KMS-11 (cell line): ENCODE measurements around the gene OPN3.

ENCODE experiments used
- H2AFZ ChIP-seq: fragments of 200-600 bp; sonication (generic); 2 replicates; pipeline ENCODE4 v1.6.1; 2016; ENCODE audit warnings: antibody characterized with exemption, mixed run types, low read depth
- H3K27ac ChIP-seq: fragments of 200-600 bp; sonication (generic); 2 replicates; pipeline ENCODE4 v1.6.1; 2016; ENCODE audit warnings: mild to moderate bottlenecking, mixed run types
- H3K27me3 ChIP-seq: fragments of 200-600 bp; sonication (generic); 2 replicates; pipeline ENCODE4 v1.6.1; 2017; ENCODE audit warnings: mild to moderate bottlenecking, low read depth, mixed run types, moderate library complexity; ENCODE audit not compliant: insufficient read depth
- H3K36me3 ChIP-seq: fragments of 200-600 bp; sonication (generic); 2 replicates; pipeline ENCODE4 v1.6.1; 2017; ENCODE audit warnings: mild to moderate bottlenecking, mixed run types; ENCODE audit not compliant: insufficient read depth
- H3K4me1 ChIP-seq: fragments of 200-600 bp; sonication (generic); 2 replicates; pipeline ENCODE4 v1.6.1; 2016; ENCODE audit warnings: mild to moderate bottlenecking, low read depth, mixed run types; ENCODE audit not compliant: poor library complexity, severe bottlenecking
- H3K4me2 ChIP-seq: fragments of 200-600 bp; sonication (generic); 2 replicates; pipeline ENCODE4 v1.7.0; 2016; ENCODE audit warnings: mild to moderate bottlenecking, mixed run types
- H3K4me3 ChIP-seq: fragments of 200-600 bp; sonication (generic); IDR thresholded peaks from 2 replicates; pipeline ENCODE4 v1.6.1; 2017; ENCODE audit warnings: low read depth, low read length, mixed read lengths; ENCODE audit not compliant: insufficient read depth
- H3K79me2 ChIP-seq: fragments of 200-600 bp; sonication (generic); 2 replicates; pipeline ENCODE4 v1.6.1; 2016; ENCODE audit warnings: low read depth, mixed run types; ENCODE audit not compliant: insufficient read depth
- H3K9ac ChIP-seq: fragments of 200-600 bp; sonication (generic); 2 replicates; pipeline ENCODE4 v1.6.1; 2016; ENCODE audit warnings: mild to moderate bottlenecking, mixed run types
- H4K20me1 ChIP-seq: fragments of 200-600 bp; sonication (generic); 2 replicates; pipeline ENCODE4 v1.6.1; 2016; ENCODE audit warnings: mild to moderate bottlenecking, mixed run types; ENCODE audit not compliant: insufficient read depth
- TF ChIP-seq, protein P1 (sequence below): fragments of 200-600 bp; sonication (generic); conservative IDR thresholded peaks from 2 replicates; pipeline ENCODE4 v1.6.1; 2017; ENCODE audit warnings: low read depth, mild to moderate bottlenecking, antibody characterized with exemption, low read length, moderate library complexity, mixed read lengths

Gene OPN3

DNA sequence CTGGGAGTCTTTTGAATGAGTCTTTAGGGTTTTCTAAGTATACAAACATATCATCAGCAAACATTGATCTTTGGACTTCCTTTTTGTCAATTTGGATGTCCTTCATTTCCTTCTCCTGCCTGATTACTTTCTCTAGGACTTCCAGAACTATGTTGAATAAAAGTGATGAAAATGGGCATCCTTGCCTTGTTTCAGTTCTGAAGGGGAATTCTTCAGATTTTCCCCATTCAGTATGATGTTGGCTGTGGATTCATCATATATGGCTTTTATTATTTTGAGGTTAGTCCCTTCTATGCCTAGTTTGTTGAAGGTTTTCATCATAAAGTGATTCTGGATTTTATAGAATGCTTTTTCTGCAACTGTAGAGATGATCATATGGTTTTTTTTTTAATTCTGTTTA is 66.0 kb downstream of the OPN3 start:
- Histone ChIP-seq H2AFZ (no peak overlapping the region), H3K4me3 (no peak overlapping the region), H3K4me2 (no peak overlapping the region), H3K27ac (no peak overlapping the region), H3K27me3 (no peaks in the 10 kb centered on the region), H3K4me1 (no peaks in the 10 kb centered on the region), H4K20me1 (no peaks in the 10 kb centered on the region), H3K9ac (no peak overlapping the region), H3K36me3 (no peaks in the 10 kb centered on the region), H3K79me2 (no peaks in the 10 kb centered on the region)
- TF ChIP-seq, protein P1, sequence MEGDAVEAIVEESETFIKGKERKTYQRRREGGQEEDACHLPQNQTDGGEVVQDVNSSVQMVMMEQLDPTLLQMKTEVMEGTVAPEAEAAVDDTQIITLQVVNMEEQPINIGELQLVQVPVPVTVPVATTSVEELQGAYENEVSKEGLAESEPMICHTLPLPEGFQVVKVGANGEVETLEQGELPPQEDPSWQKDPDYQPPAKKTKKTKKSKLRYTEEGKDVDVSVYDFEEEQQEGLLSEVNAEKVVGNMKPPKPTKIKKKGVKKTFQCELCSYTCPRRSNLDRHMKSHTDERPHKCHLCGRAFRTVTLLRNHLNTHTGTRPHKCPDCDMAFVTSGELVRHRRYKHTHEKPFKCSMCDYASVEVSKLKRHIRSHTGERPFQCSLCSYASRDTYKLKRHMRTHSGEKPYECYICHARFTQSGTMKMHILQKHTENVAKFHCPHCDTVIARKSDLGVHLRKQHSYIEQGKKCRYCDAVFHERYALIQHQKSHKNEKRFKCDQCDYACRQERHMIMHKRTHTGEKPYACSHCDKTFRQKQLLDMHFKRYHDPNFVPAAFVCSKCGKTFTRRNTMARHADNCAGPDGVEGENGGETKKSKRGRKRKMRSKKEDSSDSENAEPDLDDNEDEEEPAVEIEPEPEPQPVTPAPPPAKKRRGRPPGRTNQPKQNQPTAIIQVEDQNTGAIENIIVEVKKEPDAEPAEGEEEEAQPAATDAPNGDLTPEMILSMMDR = no peak

DNA sequence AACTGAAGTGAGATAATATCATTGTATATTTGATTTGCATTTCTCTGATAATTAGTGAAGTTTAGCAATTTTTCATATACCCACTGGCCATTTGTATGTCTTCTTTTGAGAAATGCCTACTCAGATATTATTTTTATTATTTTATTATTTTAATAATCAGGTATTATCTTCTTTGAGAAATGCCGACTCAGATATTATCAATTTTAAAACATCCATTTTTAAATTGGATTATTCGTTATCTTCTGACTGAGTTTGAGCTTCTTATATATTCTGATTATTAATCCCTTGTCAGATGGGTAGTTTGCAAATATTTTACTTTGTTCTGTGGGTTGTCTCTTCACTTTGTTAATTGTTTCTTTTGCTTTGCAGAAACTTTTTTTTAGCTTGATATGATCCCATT is 70.3 kb downstream of the OPN3 start:
- no peaks in the 10 kb centered on the region for H3K4me1 ChIP-seq

DNA sequence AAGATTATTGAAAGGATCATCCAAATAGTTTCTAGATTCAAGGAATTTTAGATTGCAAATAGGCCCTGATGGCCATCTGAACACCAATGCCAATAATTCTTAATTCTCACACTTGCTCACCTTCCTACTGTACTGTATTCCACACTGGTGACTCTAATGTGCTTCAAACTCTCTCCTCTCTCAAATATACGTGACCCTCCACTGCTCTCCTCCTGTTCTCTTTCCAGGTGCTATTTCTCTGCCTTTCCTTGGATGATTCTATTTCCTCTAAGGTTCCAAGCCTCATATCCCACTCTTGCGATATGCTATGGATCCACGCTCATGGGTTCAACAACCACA is 79.4 kb downstream of the OPN3 start:
- no peaks in the 10 kb centered on the region for H3K27me3 ChIP-seq

More for the DNA sequence above, 70.3 kb downstream of the OPN3 start:
- no peak overlapping the region for H3K4me2 ChIP-seq
- no peaks in the 10 kb centered on the region for H4K20me1 ChIP-seq
- no peak overlapping the region for H3K4me3 ChIP-seq
- no peak overlapping the region for H3K9ac ChIP-seq
- no peak overlapping the region for H2AFZ ChIP-seq
- no peak overlapping the region for H3K27ac ChIP-seq
- H3K79me2 ChIP-seq = no peaks in the 10 kb centered on the region
- TF ChIP-seq, protein P1 = no peak
- H3K36me3 ChIP-seq = no peaks in the 10 kb centered on the region
- no peaks in the 10 kb centered on the region for H3K27me3 ChIP-seq

DNA sequence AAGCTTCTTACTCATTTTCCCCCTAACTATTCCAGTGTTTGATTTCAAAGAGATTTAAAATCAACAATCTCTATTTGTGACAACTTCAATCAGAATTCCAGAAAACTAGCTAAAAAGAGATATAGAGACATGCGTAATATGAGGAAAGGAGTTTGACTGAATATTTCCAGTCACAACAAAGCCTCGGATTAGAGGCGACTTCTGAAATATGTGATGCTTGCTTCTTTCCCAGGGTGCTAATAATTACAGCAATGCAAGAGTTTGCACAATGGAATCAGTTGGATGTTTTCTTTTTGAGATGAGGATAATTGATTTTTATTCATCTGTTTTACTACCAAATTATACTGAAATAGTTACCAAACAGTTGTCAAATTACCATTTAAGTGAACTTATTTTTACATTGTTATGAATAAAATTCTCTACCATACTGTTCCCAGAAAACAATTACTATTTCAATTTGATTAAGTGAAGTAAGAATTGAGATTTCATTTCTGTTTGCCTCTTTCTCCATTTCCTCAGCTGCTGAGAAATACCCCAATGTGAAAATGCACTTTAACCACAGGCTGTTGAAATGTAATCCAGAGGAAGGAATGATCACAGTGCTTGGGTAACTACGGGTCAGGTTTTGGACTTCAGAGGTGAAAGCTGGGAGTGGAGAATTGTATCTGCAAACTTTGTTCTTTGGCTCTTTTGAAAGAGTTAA is 79.9 kb downstream of the OPN3 start:
- Histone ChIP-seq H3K4me3 (no peak overlapping the region), H4K20me1 (no peaks in the 10 kb centered on the region), H3K27ac (no peak overlapping the region), H3K9ac (no peak overlapping the region), H3K4me1 (no peaks in the 10 kb centered on the region), H3K27me3 (no peaks in the 10 kb centered on the region), H3K36me3 (no peaks in the 10 kb centered on the region), H3K4me2 (no peak overlapping the region), H2AFZ (no peak overlapping the region), H3K79me2 (no peaks in the 10 kb centered on the region)
- TF ChIP-seq, protein P1 = no peak

More for the DNA sequence above, 79.4 kb downstream of the OPN3 start:
- Histone ChIP-seq H2AFZ (no peak overlapping the region), H3K4me3 (no peak overlapping the region), H4K20me1 (no peaks in the 10 kb centered on the region), H3K4me1 (no peaks in the 10 kb centered on the region), H3K36me3 (no peaks in the 10 kb centered on the region), H3K9ac (no peak overlapping the region), H3K27ac (no peak overlapping the region), H3K4me2 (no peak overlapping the region), H3K79me2 (no peaks in the 10 kb centered on the region)
- TF ChIP-seq, protein P1 = no peak
